ENCODE measurements around the gene PTP4A2.

Gene PTP4A2

GRCh38 chr1:31879981-31880608 lies 58.1 kb downstream of the PTP4A2 start:
- peak overlapping the region; percentile 56; the same call in 1 of the 2 replicates for H3K27ac ChIP-seq
- no peak for TF ChIP-seq ZFX (IDR thresholded peaks at IDR 0.05; ENCODE audit: borderline replicate concordance)
- TF ChIP-seq CTCF (IDR thresholded peaks at IDR 0.05) = no peak

GRCh38 chr1:31878058-31878457 lies 60.1 kb downstream of the PTP4A2 start:
- TF ChIP-seq CTCF (IDR thresholded peaks at IDR 0.05) = no peak
- no peak overlapping the region for H3K27ac ChIP-seq

- TF ChIP-seq CTCF (IDR thresholded peaks at IDR 0.05) (no peak), ZFX (IDR thresholded peaks at IDR 0.05; ENCODE audit: borderline replicate concordance) (no peak)
- H3K27ac ChIP-seq = no peak overlapping the region
Measured at GRCh38 chr1:31877544-31877943, 60.6 kb downstream of the PTP4A2 start.

- peak overlapping the region; percentile 40 for H3K27ac ChIP-seq
- TF ChIP-seq ZFX (IDR thresholded peaks at IDR 0.05; ENCODE audit: borderline replicate concordance) = no peak
- no peak for TF ChIP-seq CTCF (IDR thresholded peaks at IDR 0.05)
Measured at GRCh38 chr1:31875636-31876236, 62.4 kb downstream of the PTP4A2 start.

GRCh38 chr1:31874942-31875341 lies 63.2 kb downstream of the PTP4A2 start:
- TF ChIP-seq ZFX (IDR thresholded peaks at IDR 0.05; ENCODE audit: borderline replicate concordance) = no peak
- TF ChIP-seq CTCF (IDR thresholded peaks at IDR 0.05) = no peak

GRCh38 chr1:31872658-31873636 lies 65.2 kb downstream of the PTP4A2 start:
- TF ChIP-seq CTCF (IDR thresholded peaks at IDR 0.05) = no peak
- TF ChIP-seq ZFX (IDR thresholded peaks at IDR 0.05; ENCODE audit: borderline replicate concordance) = no peak
- no peak overlapping the region for H3K27ac ChIP-seq

More at GRCh38 chr1:31874942-31875341, 63.2 kb downstream of the PTP4A2 start:
- H3K27ac ChIP-seq = no peak overlapping the region

Measured in 22Rv1 (cell line).